ENCODE results near the gene SNAP23.

- TF ChIP-seq, protein P1, sequence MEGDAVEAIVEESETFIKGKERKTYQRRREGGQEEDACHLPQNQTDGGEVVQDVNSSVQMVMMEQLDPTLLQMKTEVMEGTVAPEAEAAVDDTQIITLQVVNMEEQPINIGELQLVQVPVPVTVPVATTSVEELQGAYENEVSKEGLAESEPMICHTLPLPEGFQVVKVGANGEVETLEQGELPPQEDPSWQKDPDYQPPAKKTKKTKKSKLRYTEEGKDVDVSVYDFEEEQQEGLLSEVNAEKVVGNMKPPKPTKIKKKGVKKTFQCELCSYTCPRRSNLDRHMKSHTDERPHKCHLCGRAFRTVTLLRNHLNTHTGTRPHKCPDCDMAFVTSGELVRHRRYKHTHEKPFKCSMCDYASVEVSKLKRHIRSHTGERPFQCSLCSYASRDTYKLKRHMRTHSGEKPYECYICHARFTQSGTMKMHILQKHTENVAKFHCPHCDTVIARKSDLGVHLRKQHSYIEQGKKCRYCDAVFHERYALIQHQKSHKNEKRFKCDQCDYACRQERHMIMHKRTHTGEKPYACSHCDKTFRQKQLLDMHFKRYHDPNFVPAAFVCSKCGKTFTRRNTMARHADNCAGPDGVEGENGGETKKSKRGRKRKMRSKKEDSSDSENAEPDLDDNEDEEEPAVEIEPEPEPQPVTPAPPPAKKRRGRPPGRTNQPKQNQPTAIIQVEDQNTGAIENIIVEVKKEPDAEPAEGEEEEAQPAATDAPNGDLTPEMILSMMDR (IDR thresholded peaks at IDR 0.05) = no peak
- no peak for TF ChIP-seq POLR2A (IDR thresholded peaks at IDR 0.05)
Measured at GRCh38 chr15:42449770-42450424, 45.5 kb upstream of the SNAP23 start.
